SU-DHL-6 (cell line): ENCODE results near the gene TBPL2.

Experiments
- H2AFZ ChIP-seq: fragments of 200-600 bp; sonication (generic); 2 replicates; pipeline ENCODE4 v1.6.1; 2014; ENCODE audit warnings: low read depth, mild to moderate bottlenecking, moderate library complexity, mixed read lengths, antibody characterized with exemption, low read length; ENCODE audit not compliant: severe bottlenecking
- H3F3A ChIP-seq: fragments of 200-600 bp; shearing (Covaris generic); 2 replicates; pipeline ENCODE4 v1.6.0; 2016; ENCODE audit warnings: antibody characterized with exemption, mild to moderate bottlenecking; ENCODE audit not compliant: insufficient read depth
- H3K27ac ChIP-seq: fragments of 200-600 bp; sonication (generic); 2 replicates; pipeline ENCODE4 v1.5.1; 2016; ENCODE audit warnings: low read depth, mild to moderate bottlenecking, low read length, moderate library complexity, mixed read lengths
- H3K27me3 ChIP-seq: fragments of 200-600 bp; sonication (generic), shearing (Covaris generic); 2 replicates; pipeline ENCODE4 v1.6.0; 2014; ENCODE audit warnings: mild to moderate bottlenecking, low read length
- H3K36me3 ChIP-seq: fragments of 200-600 bp; sonication (generic); 2 replicates; pipeline ENCODE4 v1.6.1; 2014; ENCODE audit warnings: mild to moderate bottlenecking, low read length, mixed read lengths
- H3K4me2 ChIP-seq: fragments of 300-600, 200-600 bp; shearing (Covaris generic), sonication (generic); 2 replicates; pipeline ENCODE4 v1.6.0; 2014; ENCODE audit warnings: low read length, low read depth, mild to moderate bottlenecking; ENCODE audit not compliant: poor library complexity, severe bottlenecking
- H3K4me3 ChIP-seq: fragments of 200-600 bp; sonication (generic); 2 replicates; pipeline ENCODE4 v1.5.1; 2014; ENCODE audit warnings: antibody characterized with exemption, low read length, mild to moderate bottlenecking, mixed read lengths; ENCODE audit not compliant: insufficient read depth, poor library complexity, severe bottlenecking
- H3K79me2 ChIP-seq: fragments of 200-600 bp; sonication (generic); 2 replicates; pipeline ENCODE4 v1.6.1; 2014; ENCODE audit warnings: mild to moderate bottlenecking, low read length, moderate library complexity; ENCODE audit not compliant: insufficient read depth
- H3K9ac ChIP-seq: fragments of 200-600 bp; sonication (generic); 2 replicates; pipeline ENCODE4 v1.7.0; 2014; ENCODE audit warnings: mild to moderate bottlenecking, low read length
- H3K9me2 ChIP-seq: fragments of 200-600 bp; sonication (generic); replicated peaks from 2 replicates; pipeline ENCODE4 v1.6.1; 2014; ENCODE audit warnings: low read length; ENCODE audit not compliant: insufficient read depth
- H3K9me3 ChIP-seq: fragments of 200-600 bp; sonication (generic); 2 replicates; pipeline ENCODE4 v1.6.1; 2014; ENCODE audit warnings: low read length, mixed read lengths; ENCODE audit not compliant: insufficient read depth
- H4K20me1 ChIP-seq: fragments of 200-600 bp; sonication (generic); 2 replicates; pipeline ENCODE4 v1.6.1; 2014; ENCODE audit warnings: low read depth, mild to moderate bottlenecking, antibody characterized with exemption, low read length, moderate library complexity, mixed read lengths
- CTCF ChIP-seq: fragments of 200-600 bp; sonication (generic); IDR thresholded peaks from one replicate; pipeline ENCODE4 v1.5.1; 2017; ENCODE audit warnings: antibody characterized with exemption, mild to moderate bottlenecking, low read length, moderate library complexity; ENCODE audit not compliant: insufficient read depth, poor library complexity, severe bottlenecking
- EZH2phosphoT487 ChIP-seq: fragments of 200-600 bp; sonication (generic), shearing (Covaris generic); conservative IDR thresholded peaks from 2 replicates; pipeline ENCODE4 v1.6.1; 2018; ENCODE audit warnings: mild to moderate bottlenecking, antibody characterized with exemption, low read length, moderate library complexity, mixed read lengths

TBPL2 gene

GRCh38 chr14:55436931-55437330 lies 3.5 kb downstream of the TBPL2 start:
- H3K79me2 ChIP-seq = no peaks in the 10 kb centered on the region
- H2AFZ ChIP-seq = no peak overlapping the region
- H3K9me3 ChIP-seq = no peaks in the 10 kb centered on the region
- H4K20me1 ChIP-seq = no peaks in the 10 kb centered on the region
- no peaks in the 10 kb centered on the region for H3K36me3 ChIP-seq
- TF ChIP-seq CTCF = no peak
- no peak for TF ChIP-seq EZH2phosphoT487
- H3K9ac ChIP-seq = no peak overlapping the region
- no peak overlapping the region for H3K27ac ChIP-seq
- no peaks in the 10 kb centered on the region for H3K9me2 ChIP-seq
- no peak overlapping the region for H3K4me3 ChIP-seq
- H3K4me2 ChIP-seq = no peak overlapping the region
- H3F3A ChIP-seq = no peaks in the 10 kb centered on the region
- no peaks in the 10 kb centered on the region for H3K27me3 ChIP-seq

DNA sequence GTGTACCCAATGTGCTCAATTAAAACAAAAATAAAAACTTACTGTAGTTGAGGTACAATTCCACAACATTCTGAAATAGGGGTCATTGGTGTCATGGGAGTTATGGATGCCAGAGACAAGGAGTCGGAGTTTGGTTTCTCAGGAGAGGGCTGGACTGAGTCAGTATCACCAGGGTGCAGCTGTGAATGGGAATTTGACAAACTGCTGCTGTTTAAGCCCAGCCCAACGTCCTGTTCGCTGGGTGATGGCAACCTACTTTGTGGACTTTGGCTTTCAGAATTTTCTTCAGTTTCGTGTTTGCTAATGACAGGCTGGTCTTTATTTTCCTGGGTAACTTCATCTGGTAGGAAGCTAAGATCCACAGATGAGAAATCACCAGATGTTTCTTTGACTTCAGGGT lies 3.9 kb downstream of the TBPL2 start:
- H3K4me2 ChIP-seq = no peak overlapping the region
- TF ChIP-seq EZH2phosphoT487 (no peak), CTCF (no peak)

DNA sequence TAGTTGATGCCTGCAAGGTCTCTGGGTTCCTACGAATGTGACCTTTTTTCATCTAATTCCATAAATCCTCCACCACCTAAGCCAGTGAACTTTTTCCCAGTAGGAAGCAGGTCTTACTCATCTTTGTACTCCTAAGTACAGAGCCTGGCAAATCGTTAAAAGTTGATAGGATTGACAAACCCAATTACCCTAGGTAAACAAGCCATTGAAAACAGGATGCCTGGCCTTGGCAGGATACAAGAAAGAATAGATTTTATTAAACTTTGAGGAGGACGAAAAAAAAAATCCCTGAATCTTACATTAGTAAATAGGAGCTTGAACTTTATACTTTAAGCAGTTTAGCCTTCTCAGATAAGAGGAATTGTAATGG lies 5.6 kb downstream of the TBPL2 start:
- no peaks in the 10 kb centered on the region for H4K20me1 ChIP-seq
- TF ChIP-seq EZH2phosphoT487 = no peak

More for the DNA sequence above, 3.9 kb downstream of the TBPL2 start:
- Histone ChIP-seq H4K20me1 (no peaks in the 10 kb centered on the region), H3F3A (no peaks in the 10 kb centered on the region), H3K9ac (no peak overlapping the region), H3K9me2 (no peaks in the 10 kb centered on the region), H3K79me2 (no peaks in the 10 kb centered on the region), H3K27ac (no peak overlapping the region), H3K36me3 (no peaks in the 10 kb centered on the region), H2AFZ (no peak overlapping the region), H3K4me3 (no peak overlapping the region), H3K9me3 (no peaks in the 10 kb centered on the region), H3K27me3 (no peaks in the 10 kb centered on the region)

DNA sequence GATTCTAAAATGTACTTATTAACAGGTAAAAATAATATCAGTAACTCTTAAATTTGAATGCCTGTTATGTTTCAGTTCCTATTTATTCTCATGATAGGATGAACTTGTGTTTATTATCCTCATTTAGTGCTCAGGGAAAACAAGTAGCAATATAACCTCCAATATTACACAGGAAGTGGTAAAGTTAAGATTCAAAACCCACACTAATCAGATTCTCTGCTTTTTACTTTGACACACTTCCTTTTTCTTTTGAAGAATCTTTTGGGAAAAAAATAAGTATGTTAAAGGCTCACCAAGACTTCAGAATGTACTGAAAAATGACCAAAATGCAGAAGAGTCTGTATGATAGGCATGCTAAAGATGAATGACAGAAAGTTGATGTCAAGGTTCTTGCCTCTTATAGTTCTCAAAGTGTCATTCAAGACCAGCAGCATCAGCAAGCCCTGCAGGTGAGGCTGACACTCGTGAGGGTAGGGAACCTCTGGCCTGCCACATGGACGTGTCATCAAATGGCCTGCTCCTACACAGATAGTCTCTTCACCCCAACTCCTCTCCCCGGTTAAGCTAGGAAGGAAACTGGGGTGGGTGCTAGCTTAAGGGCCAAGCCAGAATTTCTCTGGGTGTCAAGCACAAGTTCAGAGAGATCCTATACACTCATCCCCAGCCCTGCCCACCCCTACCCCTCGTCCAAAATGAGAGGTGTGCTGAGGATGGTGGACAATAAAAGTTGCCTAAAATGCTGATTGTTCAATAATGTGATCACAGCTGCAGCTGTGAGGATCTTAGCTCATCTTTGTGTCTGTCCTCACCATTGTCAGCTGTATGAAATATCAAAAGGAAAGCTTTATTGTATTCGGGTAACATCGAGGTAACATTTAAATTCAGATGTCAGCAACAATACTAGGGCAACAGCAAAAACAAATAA lies 6.3 kb downstream of the TBPL2 start:
- H3K36me3 ChIP-seq = no peaks in the 10 kb centered on the region
- H3K4me2 ChIP-seq = no peak overlapping the region
- H3K27ac ChIP-seq = no peak overlapping the region
- no peaks in the 10 kb centered on the region for H4K20me1 ChIP-seq
- H3K9ac ChIP-seq = no peak overlapping the region
- no peaks in the 10 kb centered on the region for H3K9me2 ChIP-seq
- no peaks in the 10 kb centered on the region for H3K9me3 ChIP-seq
- H3K79me2 ChIP-seq = no peaks in the 10 kb centered on the region
- TF ChIP-seq CTCF (no peak), EZH2phosphoT487 (no peak)
- no peak overlapping the region for H3K4me3 ChIP-seq
- H2AFZ ChIP-seq = no peak overlapping the region
- H3K27me3 ChIP-seq = no peaks in the 10 kb centered on the region
- no peaks in the 10 kb centered on the region for H3F3A ChIP-seq

More for the DNA sequence above, 5.6 kb downstream of the TBPL2 start:
- no peaks in the 10 kb centered on the region for H3K9me3 ChIP-seq
- no peak overlapping the region for H2AFZ ChIP-seq
- no peaks in the 10 kb centered on the region for H3K27me3 ChIP-seq
- H3K4me2 ChIP-seq = no peak overlapping the region
- no peak overlapping the region for H3K9ac ChIP-seq
- H3K79me2 ChIP-seq = no peaks in the 10 kb centered on the region
- no peaks in the 10 kb centered on the region for H3F3A ChIP-seq
- H3K4me3 ChIP-seq = no peak overlapping the region
- no peaks in the 10 kb centered on the region for H3K9me2 ChIP-seq
- no peaks in the 10 kb centered on the region for H3K36me3 ChIP-seq
- H3K27ac ChIP-seq = no peak overlapping the region
